Measurements from ENCODE around the gene SORCS2.

GRCh38 chr4:7353846-7354610 lies 161.7 kb downstream of the SORCS2 start:
- no peak for TF ChIP-seq POLR2AphosphoS5 (IDR thresholded peaks at IDR 0.05; ENCODE audit: low read depth, low read length)
- no peak for TF ChIP-seq REST (IDR thresholded peaks at IDR 0.05; ENCODE audit: insufficient read depth in 1 of 2, low read depth in 2 of 2, low read length in 2 of 2)
- no peak for TF ChIP-seq TAF1 (IDR thresholded peaks at IDR 0.05; ENCODE audit: borderline replicate concordance, insufficient read depth, low read length)
- TF ChIP-seq SIN3A (IDR thresholded peaks at IDR 0.05; ENCODE audit: borderline replicate concordance, insufficient read depth, low read length) = no peak

Measured in PFSK-1 (cell line).